ENCODE data around the gene DPT.

- TF ChIP-seq CTCF (IDR thresholded peaks at IDR 0.05) (no peak), POLR2A (IDR thresholded peaks at IDR 0.05) (no peak)
These were observed 2.4 kb upstream of the DPT start for GRCh38 chr1:168731244-168731953.
